Immature natural killer cell (primary cell): ENCODE results near the gene SLC34A1. TPM values are rescaled to one million over a fixed set of nuclear protein-coding genes. Genes with fewer than 3 reads are reported as not detected.
A peak's percentile ranks its signal among the peaks of the same experiment; 100 is the strongest.

ENCODE experiments used
- DNase-seq, 3 donors: peaks; one replicate each; pipeline ENCODE4 v3.0.0; 2022; ENCODE audit warnings: mixed read lengths in 1 of 3
- H3K27ac Mint-ChIP-seq, 6 donors: one replicate each; pipeline ENCODE4 v1.8.0; 2020; ENCODE audit warnings: mixed read lengths in 6 of 6, mild to moderate bottlenecking in 5 of 6, inconsistent platforms in 4 of 6, moderate library complexity in 3 of 6
- H3K27me3 Mint-ChIP-seq, 3 donors: one replicate each; pipeline ENCODE4 v1.8.0; 2020 to 2021; ENCODE audit warnings: low read depth in 3 of 3, mild to moderate bottlenecking in 3 of 3, mixed read lengths in 3 of 3, moderate library complexity in 3 of 3, inconsistent platforms in 1 of 3
- H3K36me3 Mint-ChIP-seq, 3 donors: one replicate each; pipeline ENCODE4 v1.8.0; 2020; ENCODE audit warnings: mixed read lengths in 3 of 3, inconsistent platforms in 2 of 3, mild to moderate bottlenecking in 2 of 3
- H3K4me1 Mint-ChIP-seq, 2 donors: one replicate each; pipeline ENCODE4 v1.8.0; 2020; ENCODE audit warnings: inconsistent platforms in 2 of 2, mild to moderate bottlenecking in 2 of 2, mixed read lengths in 2 of 2, moderate library complexity in 1 of 2
- H3K4me3 Mint-ChIP-seq, 5 donors: one replicate each; pipeline ENCODE4 v1.8.0; 2020; ENCODE audit warnings: mild to moderate bottlenecking in 5 of 5, mixed read lengths in 5 of 5, inconsistent platforms in 3 of 5, moderate library complexity in 3 of 5
- H3K9me3 Mint-ChIP-seq, 6 donors: one replicate each; pipeline ENCODE4 v1.8.0; 2020; ENCODE audit warnings: mild to moderate bottlenecking in 6 of 6, mixed read lengths in 6 of 6, inconsistent platforms in 4 of 6, moderate library complexity in 3 of 6
- polyA plus RNA-seq, 3 donors: library from polyadenylated mRNA; unstranded; fragments of 300-500 nt; fragmentation: Illumina TruSeq; gene quantifications; one replicate each; pipeline ENCODE4 v1.2.3, GENCODE V29; 2021

The SLC34A1 gene
- polyA plus RNA-seq, 3 donors from 2014 or later: 0.26 to 0.34 TPM; not detected in 1

- H3K4me3 Mint-ChIP-seq: no peak overlapping the region
Observed at GRCh38 chr5:177423671-177424070, 39.4 kb downstream of the SLC34A1 start.

GRCh38 chr5:177425196-177425800 lies 41.1 kb downstream of the SLC34A1 start:
- Mint-ChIP-seq H3K4me1 (peaks cover 51 to 54% of the 10 kb centered on the region in 2 donors), H3K27me3 (peaks cover 9 to 17% (median 11%) of the 10 kb centered on the region in 3 donors), H3K4me3 (peak overlapping the region; percentile 84 to 96 (median 92)), H3K36me3 (no peaks in the 10 kb centered on the region), H3K27ac (peak overlapping the region; percentile 96 to 99 (median 98)), H3K9me3 (no peaks in the 10 kb centered on the region)
- no peak for DNase-seq

More at GRCh38 chr5:177423671-177424070, 39.4 kb downstream of the SLC34A1 start:
- DNase-seq: no peak
- H3K9me3 Mint-ChIP-seq: no peaks in the 10 kb centered on the region
- H3K4me1 Mint-ChIP-seq: peaks cover 35 to 38% of the 10 kb centered on the region in 2 donors
- H3K27ac Mint-ChIP-seq: no peak overlapping the region
- H3K36me3 Mint-ChIP-seq: no peaks in the 10 kb centered on the region
- peaks cover 6 to 14% (median 6%) of the 10 kb centered on the region in 3 donors for H3K27me3 Mint-ChIP-seq

GRCh38 chr5:177425801-177426565 lies 41.7 kb downstream of the SLC34A1 start:
- peak overlapping the region; percentile 84 to 96 (median 92) for H3K4me3 Mint-ChIP-seq
- peak overlapping the region; percentile 96 to 99 (median 98) for H3K27ac Mint-ChIP-seq
- H3K4me1 Mint-ChIP-seq: peaks cover 58 to 61% of the 10 kb centered on the region in 2 donors
- H3K36me3 Mint-ChIP-seq: no peaks in the 10 kb centered on the region
- H3K27me3 Mint-ChIP-seq: peaks cover 9 to 20% (median 11%) of the 10 kb centered on the region in 3 donors
- H3K9me3 Mint-ChIP-seq: no peaks in the 10 kb centered on the region
- DNase-seq: peak; percentile 100

- Mint-ChIP-seq H3K4me1 (peaks cover 65 to 68% of the 10 kb centered on the region in 2 donors), H3K36me3 (no peaks in the 10 kb centered on the region), H3K4me3 (peak within 1 kb of the TSS; percentile 93 to 96 (median 94)), H3K9me3 (no peaks in the 10 kb centered on the region), H3K27me3 (peaks cover 12 to 26% (median 15%) of the 10 kb centered on the region in 3 donors), H3K27ac (peak within 1 kb of the TSS; percentile 96 to 99 (median 98))
- peak in 2 of 3 donors; percentile 65 to 70 for DNase-seq
Observed at GRCh38 chr5:177426566-177427210, 42.5 kb downstream of the SLC34A1 start, which contains the start of gene GRK6. Gene GRK6, plus strand, starts transcription at chr5:177426676. Its CDS starts 170 bp downstream, at chr5:177426846.

GRCh38 chr5:177427211-177427822 lies 43.1 kb downstream of the SLC34A1 start:
- Mint-ChIP-seq H3K36me3 (peaks cover 0 to 4% (median 0%) of the 10 kb centered on the region in 3 donors), H3K9me3 (no peaks in the 10 kb centered on the region), H3K27me3 (peaks cover 12 to 29% (median 15%) of the 10 kb centered on the region in 3 donors), H3K4me3 (peak overlapping the region; percentile 93 to 95 (median 94)), H3K4me1 (peaks cover 72 to 74% of the 10 kb centered on the region in 2 donors), H3K27ac (peak overlapping the region; percentile 93 to 99 (median 97))
- no peak for DNase-seq

- H3K36me3 Mint-ChIP-seq: peaks cover 0 to 4% (median 0%) of the 10 kb centered on the region in 3 donors
- peak overlapping the region; percentile 93 to 95 (median 94) for H3K4me3 Mint-ChIP-seq
- H3K9me3 Mint-ChIP-seq: no peaks in the 10 kb centered on the region
- peak overlapping the region; percentile 93 to 99 (median 97) for H3K27ac Mint-ChIP-seq
- peaks cover 12 to 29% (median 15%) of the 10 kb centered on the region in 3 donors for H3K27me3 Mint-ChIP-seq
- DNase-seq: no peak
- H3K4me1 Mint-ChIP-seq: peaks cover 78% of the 10 kb centered on the region in 2 donors
Observed at GRCh38 chr5:177427919-177428573, 43.8 kb downstream of the SLC34A1 start.

- Mint-ChIP-seq H3K27me3 (peaks cover 12 to 29% (median 15%) of the 10 kb centered on the region in 3 donors), H3K4me3 (peak overlapping the region; percentile 93 to 95 (median 94)), H3K36me3 (peaks cover 0 to 4% (median 0%) of the 10 kb centered on the region in 3 donors), H3K9me3 (no peaks in the 10 kb centered on the region), H3K4me1 (peaks cover 82 to 83% of the 10 kb centered on the region in 2 donors), H3K27ac (peak overlapping the region; percentile 93 to 99 (median 97))
- DNase-seq: no peak
Observed at GRCh38 chr5:177428574-177429217, 44.5 kb downstream of the SLC34A1 start.

- Mint-ChIP-seq H3K36me3 (peaks cover 0 to 7% (median 3%) of the 10 kb centered on the region in 3 donors), H3K4me3 (peak overlapping the region; percentile 93 to 95 (median 94)), H3K27ac (peak overlapping the region; percentile 93 to 99 (median 97)), H3K27me3 (peaks cover 14 to 29% (median 15%) of the 10 kb centered on the region in 3 donors), H3K9me3 (no peaks in the 10 kb centered on the region), H3K4me1 (peaks cover 84 to 85% of the 10 kb centered on the region in 2 donors)
- peak; percentile 82 to 84 (median 83) for DNase-seq
Observed at GRCh38 chr5:177429248-177430040, 45.2 kb downstream of the SLC34A1 start.

GRCh38 chr5:177430140-177430951 lies 46.1 kb downstream of the SLC34A1 start:
- no peak for DNase-seq
- Mint-ChIP-seq H3K36me3 (peaks cover 0 to 13% (median 4%) of the 10 kb centered on the region in 3 donors), H3K4me1 (peaks cover 85% of the 10 kb centered on the region in 2 donors), H3K4me3 (peak overlapping the region; percentile 93 to 95 (median 94)), H3K9me3 (no peaks in the 10 kb centered on the region), H3K27ac (peak overlapping the region; percentile 93 to 99 (median 97)), H3K27me3 (peaks cover 14 to 29% (median 15%) of the 10 kb centered on the region in 3 donors)

- Mint-ChIP-seq H3K9me3 (no peaks in the 10 kb centered on the region), H3K27ac (peak overlapping the region; percentile 93 to 99 (median 97)), H3K4me1 (peaks cover 79 to 85% of the 10 kb centered on the region in 2 donors), H3K4me3 (peak overlapping the region; percentile 93 to 95 (median 94)), H3K27me3 (peaks cover 14 to 26% (median 15%) of the 10 kb centered on the region in 3 donors), H3K36me3 (peaks cover 0 to 19% (median 4%) of the 10 kb centered on the region in 3 donors)
- no peak for DNase-seq
Observed at GRCh38 chr5:177430972-177431316, 46.7 kb downstream of the SLC34A1 start.
